Dermis blood vessel endothelial cell (primary cell): Measurements from ENCODE around the gene IRAK2. TPM values are rescaled to one million over a fixed set of nuclear protein-coding genes. Genes with fewer than 3 reads are reported as not detected.

Experiments
- DNase-seq: peaks from one replicate; pipeline ENCODE4 v3.0.0; 2010
- total RNA-seq: library from RNA; depleted of rRNA; stranded (reverse); fragments of >200 nt; gene quantifications from 2 replicates; pipeline ENCODE4 v1.2.3, GENCODE V29; 2014

Gene IRAK2
- total RNA-seq, 1 donor from 2014 or later, result 55.6 TPM

GRCh38 chr3:10224794-10225665 lies 60.3 kb downstream of the IRAK2 start:
- peak; percentile 90 for DNase-seq

DNA sequence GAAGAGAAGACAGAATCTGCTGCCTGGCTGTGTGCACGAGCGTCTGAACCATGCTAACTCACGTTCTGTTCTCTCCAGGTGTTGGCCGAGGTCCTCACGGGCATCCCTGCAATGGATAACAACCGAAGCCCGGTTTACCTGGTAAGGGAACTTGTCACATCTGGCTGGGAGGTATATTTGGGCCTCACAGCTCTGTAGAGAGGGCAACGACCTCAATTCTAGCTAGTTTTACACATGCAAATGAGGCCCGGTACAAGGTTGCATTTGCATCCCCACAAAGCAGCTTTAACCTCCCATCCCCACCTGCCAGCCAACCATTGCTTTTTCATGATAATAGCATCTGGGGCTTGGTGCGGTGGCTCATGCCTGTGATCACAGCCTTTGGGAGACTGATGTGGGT lies 61.6 kb downstream of the IRAK2 start:
- DNase-seq, result no peak

- DNase-seq, result peak; percentile 94
Measured at GRCh38 chr3:10228248-10228950, 63.7 kb downstream of the IRAK2 start.

DNA sequence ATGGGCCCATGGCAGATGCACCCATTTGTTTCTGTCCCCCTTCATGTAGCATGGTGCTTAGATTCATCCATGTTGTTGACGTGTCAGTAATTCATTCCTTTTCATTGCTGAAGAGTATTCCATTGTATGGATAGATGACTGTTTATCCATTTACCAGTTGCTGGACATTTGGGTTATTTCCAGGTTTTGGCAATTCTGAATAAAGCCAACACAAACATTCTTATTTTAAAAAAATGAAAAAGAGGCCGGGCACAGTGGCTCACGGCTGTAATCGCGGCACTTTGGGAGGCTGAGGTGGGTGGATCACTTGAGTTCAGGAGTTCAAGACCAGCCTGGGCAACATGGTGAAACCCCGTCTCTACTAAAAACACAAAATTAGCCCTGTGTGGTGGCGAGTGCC lies 64.9 kb downstream of the IRAK2 start:
- DNase-seq, result no peak

GRCh38 chr3:10232137-10232536 lies 67.4 kb downstream of the IRAK2 start:
- DNase-seq, result no peak

DNA sequence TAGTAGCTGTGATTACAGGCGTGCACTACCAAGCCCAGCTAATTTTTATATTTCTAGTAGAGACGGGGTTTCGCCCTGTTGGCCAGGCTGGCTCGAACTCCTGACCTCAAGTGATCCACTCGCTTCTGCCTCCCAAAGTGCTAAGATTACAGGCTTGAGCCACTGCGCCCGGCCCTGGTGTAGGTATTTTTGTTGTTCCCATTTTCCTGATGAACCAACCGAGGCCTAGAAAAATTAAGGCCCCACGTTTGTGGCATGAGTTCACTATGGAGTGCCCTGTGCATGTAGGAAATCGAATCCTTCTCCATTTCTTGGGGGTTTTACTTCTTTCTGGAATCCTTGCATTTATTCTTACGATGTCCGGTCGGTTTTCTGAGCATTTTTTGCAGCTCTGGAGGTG lies 69.3 kb downstream of the IRAK2 start:
- no peak for DNase-seq

GRCh38 chr3:10234526-10235230 lies 70.0 kb downstream of the IRAK2 start:
- DNase-seq, result no peak

- no peak for DNase-seq
Measured at GRCh38 chr3:10235551-10235950, 70.8 kb downstream of the IRAK2 start.

- no peak for DNase-seq
Measured at GRCh38 chr3:10238345-10239183, 73.8 kb downstream of the IRAK2 start.

GRCh38 chr3:10240799-10241198 lies 76.1 kb downstream of the IRAK2 start:
- no peak for DNase-seq

DNA sequence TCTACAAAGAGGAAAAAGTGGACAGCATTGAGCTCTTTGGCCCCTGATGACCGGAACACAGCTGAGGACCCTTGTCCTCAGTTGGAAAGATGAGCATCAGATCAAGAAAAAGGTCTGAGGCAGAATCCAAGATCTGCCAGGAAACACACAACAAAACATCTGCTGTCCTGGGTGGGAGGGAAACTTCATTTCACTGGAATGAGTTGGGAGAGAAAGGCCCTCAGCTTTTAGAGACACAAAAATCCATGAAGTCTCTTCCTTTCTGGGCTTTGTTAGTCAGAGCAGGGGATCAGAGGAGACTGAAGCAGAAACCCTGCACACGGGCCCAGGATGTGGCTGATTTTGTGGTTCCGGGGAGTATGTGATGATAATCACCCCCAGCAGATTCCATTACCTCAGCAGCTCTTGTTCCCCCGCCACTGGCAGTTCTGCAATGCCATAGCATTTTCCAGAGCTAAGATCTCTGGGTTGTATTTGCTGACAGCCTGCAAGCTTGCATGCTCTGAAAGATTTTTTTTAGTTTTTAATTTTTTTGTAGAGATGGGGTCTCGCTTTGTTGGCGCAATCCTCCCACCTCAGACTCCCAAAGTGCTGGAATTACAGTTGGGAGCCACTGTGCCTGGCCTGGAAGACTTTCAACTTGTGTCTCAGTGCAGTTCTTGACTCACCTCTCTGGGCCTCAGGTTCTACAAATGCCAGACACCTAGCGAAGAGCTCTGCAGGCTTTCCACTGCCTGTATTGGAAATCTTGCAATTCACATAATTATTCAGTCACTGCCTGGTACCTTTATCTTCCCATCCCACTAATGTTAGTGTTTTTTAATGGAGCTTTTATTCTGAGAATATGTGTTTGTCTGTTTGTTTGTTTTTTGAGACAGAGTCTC lies 77.7 kb downstream of the IRAK2 start:
- DNase-seq, result no peak

DNA sequence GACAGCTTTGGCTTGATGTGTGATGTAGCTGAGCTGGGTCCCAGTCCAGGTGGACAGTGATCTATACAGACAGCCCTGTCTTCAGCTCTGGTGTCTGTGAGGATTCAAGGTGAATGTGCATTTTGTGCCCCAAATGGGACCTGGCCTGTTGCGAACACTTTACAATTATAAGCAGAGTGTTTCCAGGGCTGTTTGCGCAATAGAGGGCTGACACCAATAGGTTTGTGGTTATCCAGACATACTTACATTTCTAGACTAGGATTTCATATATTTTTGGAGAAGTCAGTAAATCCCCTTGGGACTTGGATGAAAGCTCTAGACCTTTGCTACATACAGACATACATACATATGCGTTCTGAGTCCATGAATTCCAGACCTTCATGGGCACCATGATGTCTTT lies 79.3 kb downstream of the IRAK2 start:
- no peak for DNase-seq

DNA sequence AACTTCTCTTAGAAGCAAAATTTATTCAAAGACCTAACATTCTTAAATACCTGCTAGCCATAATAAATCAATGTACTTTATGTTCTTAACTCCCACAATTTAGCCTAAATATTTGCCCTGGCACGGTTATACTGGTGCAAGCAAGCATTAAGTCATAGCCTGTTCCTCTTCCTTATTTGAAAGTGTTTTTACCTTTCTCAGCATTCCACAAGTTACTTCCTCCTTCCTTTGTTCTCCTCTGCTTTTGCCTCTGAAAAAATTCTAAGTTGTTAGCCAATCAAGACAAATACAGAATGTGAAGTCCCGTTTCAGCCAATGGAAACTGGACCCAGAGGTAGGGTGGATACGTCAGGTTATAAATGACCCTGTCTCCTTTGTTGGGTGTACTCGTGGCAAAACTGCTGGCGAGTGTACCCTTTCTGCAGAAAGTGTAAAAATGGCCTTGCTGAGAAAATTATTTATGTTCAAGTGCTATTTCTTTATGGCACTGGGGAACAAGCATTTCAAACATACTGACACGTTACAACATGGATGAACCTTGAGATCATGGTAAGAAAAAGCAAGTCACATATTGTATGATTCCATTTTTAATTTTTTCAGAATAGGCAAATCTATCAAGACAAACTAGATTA lies 80.5 kb downstream of the IRAK2 start:
- DNase-seq, result no peak

DNA sequence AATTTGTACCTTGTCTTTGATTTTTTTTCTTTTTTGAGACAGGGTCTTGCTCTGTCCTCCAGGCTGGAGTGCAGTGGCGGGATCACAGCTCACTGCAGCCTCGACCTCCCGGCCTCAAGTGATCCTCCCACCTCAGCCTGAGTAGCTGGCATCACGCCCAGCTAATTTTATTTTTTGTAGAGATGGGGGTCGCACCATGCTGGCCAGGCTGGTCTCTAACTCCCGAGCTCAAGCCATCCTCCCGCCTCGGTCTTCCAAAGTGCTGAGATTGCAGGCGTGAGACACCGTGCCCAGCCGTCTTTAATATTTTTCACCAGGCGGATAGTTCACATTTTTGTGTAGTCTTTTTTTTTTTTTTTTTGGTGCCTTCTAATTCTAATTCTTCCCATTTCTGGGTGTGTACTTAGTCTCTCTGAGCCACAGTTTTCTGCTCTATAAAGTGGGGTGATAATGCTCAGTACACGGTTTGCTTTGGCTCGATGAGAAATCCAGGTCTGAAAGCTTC lies 83.0 kb downstream of the IRAK2 start:
- DNase-seq, result no peak

DNA sequence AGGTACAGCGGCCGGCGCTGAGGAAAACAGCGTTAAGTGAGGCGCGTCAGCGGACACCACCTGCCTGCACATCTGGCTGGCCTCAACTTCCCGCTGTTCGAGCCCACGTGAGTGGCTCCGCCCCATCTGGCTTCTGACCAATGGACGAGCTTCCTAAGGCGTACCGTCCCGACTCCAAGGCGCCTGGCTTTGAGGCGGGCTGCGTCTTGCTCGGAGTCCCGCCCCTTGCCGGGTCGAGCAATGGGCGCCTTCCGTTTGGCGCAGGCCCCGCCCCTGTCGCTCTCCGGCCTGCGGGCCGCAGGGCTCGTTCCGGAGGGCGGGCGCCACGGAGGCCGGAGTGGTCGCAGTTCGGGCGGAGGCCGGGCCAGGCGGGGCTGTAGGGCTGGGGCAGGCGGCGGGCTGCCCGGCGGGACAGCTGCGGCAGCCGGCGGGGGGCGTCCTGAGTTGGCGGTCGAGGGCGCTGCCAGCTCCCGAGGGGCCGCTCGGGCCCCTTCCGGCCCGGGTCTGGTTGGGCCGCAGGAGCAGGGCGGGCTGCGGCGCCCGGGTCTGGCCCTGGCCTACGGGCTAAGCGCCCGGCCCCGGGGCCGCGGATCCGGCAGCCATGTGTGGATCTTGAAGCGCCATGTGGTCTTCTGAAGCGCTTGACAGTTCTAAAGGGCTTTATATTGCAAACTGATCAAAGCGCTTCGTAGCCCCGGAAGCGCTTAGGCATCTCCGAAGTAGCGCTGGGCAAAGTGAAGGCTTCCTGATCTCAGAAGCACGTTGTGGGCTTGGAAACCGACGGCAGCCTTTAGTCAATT lies 83.7 kb downstream of the IRAK2 start, which contains the start of gene TATDN2:
TATDN2 (plus strand) TSS at position 276 of the 800 bp plus-strand sequence. CDS start 742 bp downstream, outside the sequence.
- DNase-seq, result peak; percentile 96

GRCh38 chr3:10248984-10249748 lies 84.4 kb downstream of the IRAK2 start:
- DNase-seq, result peak; percentile 23

DNA sequence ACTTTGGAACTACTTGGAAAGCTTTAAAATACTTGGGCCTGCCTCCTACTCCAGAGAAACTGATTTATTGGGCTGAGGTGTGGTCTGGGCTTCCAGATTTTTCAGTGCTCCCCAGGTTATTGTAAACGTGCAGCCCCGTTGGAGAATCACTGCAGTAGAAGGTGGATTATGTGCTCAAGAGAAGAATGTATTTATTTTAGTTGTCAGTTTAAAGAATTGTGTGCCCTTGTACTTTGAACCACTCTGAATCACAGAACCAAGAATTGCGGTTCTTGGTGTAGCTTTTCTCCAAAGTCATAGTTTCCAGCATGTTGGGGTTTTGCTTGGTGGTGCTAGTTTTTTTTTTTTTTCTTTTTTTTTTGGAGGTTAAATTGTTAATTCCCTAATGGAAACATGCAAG lies 85.1 kb downstream of the IRAK2 start:
- no peak for DNase-seq

DNA sequence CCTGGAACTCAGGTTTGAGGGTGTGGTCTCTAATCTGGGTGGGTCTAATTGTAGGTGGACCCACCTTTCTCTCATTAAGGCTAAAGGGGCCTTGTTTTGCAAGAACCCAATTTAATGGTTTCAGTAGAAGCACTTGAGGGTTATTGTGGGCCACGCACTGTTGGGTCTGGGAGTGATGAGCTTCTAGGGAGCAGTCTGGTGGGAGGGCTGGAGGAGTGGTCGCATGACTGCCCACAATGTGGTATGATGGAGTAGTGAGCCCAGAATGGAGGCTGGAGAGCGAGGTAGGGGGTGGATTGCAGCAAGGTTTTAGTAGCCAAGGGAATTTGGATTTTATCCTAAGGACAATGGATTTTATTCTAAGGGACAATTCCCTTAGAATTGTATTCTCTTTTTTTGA lies 86.3 kb downstream of the IRAK2 start:
- no peak for DNase-seq

DNA sequence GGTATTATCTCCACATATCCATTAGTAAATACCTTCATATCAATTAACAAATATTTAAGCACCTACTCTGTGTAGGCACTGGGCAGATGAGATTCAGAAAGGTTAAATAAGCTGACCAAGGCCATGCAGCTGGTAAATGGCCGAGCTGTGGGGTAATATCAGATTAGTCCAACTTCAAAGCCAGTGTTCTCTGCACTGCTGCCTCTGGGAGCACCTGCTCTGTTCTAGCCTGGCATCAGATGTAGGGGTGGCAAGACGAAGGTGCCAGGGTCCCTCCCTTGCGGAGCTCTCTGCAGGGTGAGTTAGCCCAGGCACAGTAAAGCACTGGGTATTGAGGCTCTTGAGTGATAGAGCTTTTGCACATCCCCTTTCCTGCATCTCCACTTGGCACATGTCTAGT lies 89.0 kb downstream of the IRAK2 start:
- no peak for DNase-seq
